Keratinocyte (primary cell): Measurements from ENCODE around the gene C2orf49.

ENCODE experiments used
- EZH2 ChIP-seq: IDR thresholded peaks from one replicate; pipeline ENCODE4 v1.6.1; 2012; ENCODE audit warnings: inconsistent platforms, mild to moderate bottlenecking, low read length, moderate library complexity
- TF ChIP-seq, protein P1 (sequence below), 3 experiments: IDR thresholded peaks in 1 of 3; conservative IDR thresholded peaks in 1 of 3; optimal IDR thresholded peaks in 1 of 3; 2 replicates in 2 of 3; 3 replicates in 1 of 3; pipeline versions ENCODE3 to v1.5.1; 2011; ENCODE audit warnings: low read length in 3 of 3, mild to moderate bottlenecking in 3 of 3, moderate library complexity in 2 of 3, control low read depth in 1 of 3, inconsistent platforms in 1 of 3; ENCODE audit not compliant: insufficient read depth in 2 of 3; ENCODE audit errors: extremely low read depth in 1 of 3

GRCh38 chr2:105393373-105394055, 56.2 kb downstream of the C2orf49 start:
- TF ChIP-seq, protein P1, sequence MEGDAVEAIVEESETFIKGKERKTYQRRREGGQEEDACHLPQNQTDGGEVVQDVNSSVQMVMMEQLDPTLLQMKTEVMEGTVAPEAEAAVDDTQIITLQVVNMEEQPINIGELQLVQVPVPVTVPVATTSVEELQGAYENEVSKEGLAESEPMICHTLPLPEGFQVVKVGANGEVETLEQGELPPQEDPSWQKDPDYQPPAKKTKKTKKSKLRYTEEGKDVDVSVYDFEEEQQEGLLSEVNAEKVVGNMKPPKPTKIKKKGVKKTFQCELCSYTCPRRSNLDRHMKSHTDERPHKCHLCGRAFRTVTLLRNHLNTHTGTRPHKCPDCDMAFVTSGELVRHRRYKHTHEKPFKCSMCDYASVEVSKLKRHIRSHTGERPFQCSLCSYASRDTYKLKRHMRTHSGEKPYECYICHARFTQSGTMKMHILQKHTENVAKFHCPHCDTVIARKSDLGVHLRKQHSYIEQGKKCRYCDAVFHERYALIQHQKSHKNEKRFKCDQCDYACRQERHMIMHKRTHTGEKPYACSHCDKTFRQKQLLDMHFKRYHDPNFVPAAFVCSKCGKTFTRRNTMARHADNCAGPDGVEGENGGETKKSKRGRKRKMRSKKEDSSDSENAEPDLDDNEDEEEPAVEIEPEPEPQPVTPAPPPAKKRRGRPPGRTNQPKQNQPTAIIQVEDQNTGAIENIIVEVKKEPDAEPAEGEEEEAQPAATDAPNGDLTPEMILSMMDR (optimal IDR thresholded peaks at IDR 0.05 in 1 of 3, IDR thresholded peaks at IDR 0.05 in 1 of 3, conservative IDR thresholded peaks at IDR 0.05 in 1 of 3; ENCODE audit: extremely low read depth in 1 of 3, insufficient read depth in 2 of 3, low read length in 3 of 3) = no peak
- no peak for TF ChIP-seq EZH2
